HL-60 (cell line): ENCODE results near the gene TNNC1.

ENCODE experiments used
- GABPA ChIP-seq: IDR thresholded peaks from 2 replicates; pipeline ENCODE4 v1.6.1; 2012; ENCODE audit warnings: low read depth
- POLR2AphosphoS5 ChIP-seq: IDR thresholded peaks from 2 replicates; pipeline ENCODE4 v1.6.1; 2012; ENCODE audit warnings: low read depth
- TF ChIP-seq, protein P1 (sequence below): IDR thresholded peaks from one replicate; pipeline ENCODE4 v1.5.1; 2011; ENCODE audit warnings: low read length, control low read depth, inconsistent platforms; ENCODE audit not compliant: insufficient read depth
- TF ChIP-seq, protein P2 (sequence below): IDR thresholded peaks from 2 replicates; pipeline ENCODE4 v1.6.1; 2012; ENCODE audit warnings: low read depth; ENCODE audit not compliant: insufficient replicate concordance

DNA sequence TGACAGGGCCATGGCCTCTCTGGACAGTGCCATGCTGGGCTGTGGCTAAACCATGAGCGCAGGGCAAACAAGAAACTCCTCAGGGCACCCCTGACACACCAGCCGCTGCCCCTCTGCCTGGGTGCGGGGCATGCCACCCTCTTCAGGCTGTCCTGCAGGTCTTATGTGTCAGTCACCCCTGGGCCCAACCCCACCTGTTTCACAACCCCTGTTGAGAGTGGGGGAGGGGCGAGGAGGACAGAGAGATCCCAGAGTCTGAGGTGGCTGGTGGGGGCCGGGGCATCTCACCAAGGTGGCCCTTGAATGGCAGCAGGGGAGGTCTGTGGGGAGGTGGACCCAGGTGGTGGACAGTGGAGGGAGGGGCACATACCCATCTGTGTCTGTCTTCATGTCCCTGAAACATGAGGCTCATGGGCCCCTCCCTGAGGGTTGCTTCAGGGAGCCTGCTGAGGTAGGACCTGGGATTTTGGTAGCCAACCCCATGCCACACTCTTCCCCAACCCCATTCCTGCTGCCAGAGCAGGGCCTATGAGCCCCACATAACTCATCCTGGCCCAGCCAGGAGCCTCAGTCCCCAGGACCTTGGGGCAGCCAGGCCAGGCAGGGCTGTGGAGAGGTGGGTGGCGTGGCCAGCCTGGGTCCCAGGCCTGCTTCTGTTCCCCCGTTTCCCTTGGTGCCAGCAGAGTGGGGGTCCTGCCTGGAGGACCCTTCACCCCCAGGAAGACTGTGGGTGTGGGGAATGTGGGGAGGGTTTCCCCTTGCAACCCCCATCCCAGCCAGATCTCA lies 39.6 kb upstream of the TNNC1 start:
- TF ChIP-seq POLR2AphosphoS5 (0 out of 2 replicates have a peak, but pooled peaks have one; percentile 16), GABPA (no peak)
- TF ChIP-seq, protein P1, sequence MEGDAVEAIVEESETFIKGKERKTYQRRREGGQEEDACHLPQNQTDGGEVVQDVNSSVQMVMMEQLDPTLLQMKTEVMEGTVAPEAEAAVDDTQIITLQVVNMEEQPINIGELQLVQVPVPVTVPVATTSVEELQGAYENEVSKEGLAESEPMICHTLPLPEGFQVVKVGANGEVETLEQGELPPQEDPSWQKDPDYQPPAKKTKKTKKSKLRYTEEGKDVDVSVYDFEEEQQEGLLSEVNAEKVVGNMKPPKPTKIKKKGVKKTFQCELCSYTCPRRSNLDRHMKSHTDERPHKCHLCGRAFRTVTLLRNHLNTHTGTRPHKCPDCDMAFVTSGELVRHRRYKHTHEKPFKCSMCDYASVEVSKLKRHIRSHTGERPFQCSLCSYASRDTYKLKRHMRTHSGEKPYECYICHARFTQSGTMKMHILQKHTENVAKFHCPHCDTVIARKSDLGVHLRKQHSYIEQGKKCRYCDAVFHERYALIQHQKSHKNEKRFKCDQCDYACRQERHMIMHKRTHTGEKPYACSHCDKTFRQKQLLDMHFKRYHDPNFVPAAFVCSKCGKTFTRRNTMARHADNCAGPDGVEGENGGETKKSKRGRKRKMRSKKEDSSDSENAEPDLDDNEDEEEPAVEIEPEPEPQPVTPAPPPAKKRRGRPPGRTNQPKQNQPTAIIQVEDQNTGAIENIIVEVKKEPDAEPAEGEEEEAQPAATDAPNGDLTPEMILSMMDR, result no peak
- TF ChIP-seq, protein P2, sequence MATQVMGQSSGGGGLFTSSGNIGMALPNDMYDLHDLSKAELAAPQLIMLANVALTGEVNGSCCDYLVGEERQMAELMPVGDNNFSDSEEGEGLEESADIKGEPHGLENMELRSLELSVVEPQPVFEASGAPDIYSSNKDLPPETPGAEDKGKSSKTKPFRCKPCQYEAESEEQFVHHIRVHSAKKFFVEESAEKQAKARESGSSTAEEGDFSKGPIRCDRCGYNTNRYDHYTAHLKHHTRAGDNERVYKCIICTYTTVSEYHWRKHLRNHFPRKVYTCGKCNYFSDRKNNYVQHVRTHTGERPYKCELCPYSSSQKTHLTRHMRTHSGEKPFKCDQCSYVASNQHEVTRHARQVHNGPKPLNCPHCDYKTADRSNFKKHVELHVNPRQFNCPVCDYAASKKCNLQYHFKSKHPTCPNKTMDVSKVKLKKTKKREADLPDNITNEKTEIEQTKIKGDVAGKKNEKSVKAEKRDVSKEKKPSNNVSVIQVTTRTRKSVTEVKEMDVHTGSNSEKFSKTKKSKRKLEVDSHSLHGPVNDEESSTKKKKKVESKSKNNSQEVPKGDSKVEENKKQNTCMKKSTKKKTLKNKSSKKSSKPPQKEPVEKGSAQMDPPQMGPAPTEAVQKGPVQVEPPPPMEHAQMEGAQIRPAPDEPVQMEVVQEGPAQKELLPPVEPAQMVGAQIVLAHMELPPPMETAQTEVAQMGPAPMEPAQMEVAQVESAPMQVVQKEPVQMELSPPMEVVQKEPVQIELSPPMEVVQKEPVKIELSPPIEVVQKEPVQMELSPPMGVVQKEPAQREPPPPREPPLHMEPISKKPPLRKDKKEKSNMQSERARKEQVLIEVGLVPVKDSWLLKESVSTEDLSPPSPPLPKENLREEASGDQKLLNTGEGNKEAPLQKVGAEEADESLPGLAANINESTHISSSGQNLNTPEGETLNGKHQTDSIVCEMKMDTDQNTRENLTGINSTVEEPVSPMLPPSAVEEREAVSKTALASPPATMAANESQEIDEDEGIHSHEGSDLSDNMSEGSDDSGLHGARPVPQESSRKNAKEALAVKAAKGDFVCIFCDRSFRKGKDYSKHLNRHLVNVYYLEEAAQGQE, result no peak
